Measurements from ENCODE around the gene UGT1A7.

The UGT1A7 gene

DNA sequence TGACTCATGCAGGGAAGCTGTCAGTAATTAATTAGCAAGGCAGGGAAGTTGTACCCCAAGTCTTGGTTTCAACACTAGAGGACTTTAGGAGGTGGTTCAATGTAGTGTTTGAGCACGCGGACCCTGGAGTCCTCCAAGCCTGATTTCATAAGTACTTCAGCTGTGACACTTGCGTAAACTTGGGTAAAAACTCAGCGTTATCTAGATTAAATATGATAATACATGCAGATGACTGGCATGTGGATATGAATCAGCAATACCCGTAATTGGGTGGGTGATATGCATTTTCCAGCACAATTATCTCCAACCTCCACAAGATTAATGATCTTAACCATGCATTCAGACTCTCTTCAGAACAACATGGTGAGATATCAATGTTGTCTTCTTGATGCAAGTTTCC lies 5.2 kb downstream of the UGT1A7 start:
- Histone ChIP-seq H3K4me2 (ENCODE audit: low read depth, low read length, poor library complexity, severe bottlenecking) (no peak overlapping the region), H3F3A (ENCODE audit: low read depth) (no peaks in the 10 kb centered on the region), H2AFZ (ENCODE audit: low read length) (no peak overlapping the region), H3K4me3 (ENCODE audit: low read length, poor library complexity, severe bottlenecking) (no peak overlapping the region), H3K79me2 (ENCODE audit: insufficient read depth, low read length) (no peaks in the 10 kb centered on the region), H3K36me3 (ENCODE audit: insufficient read depth, low read length) (no peaks in the 10 kb centered on the region), H3K9me3 (ENCODE audit: insufficient read depth, low read depth, low read length) (no peaks in the 10 kb centered on the region), H4K20me1 (ENCODE audit: insufficient read depth, low read length, poor library complexity, severe bottlenecking) (no peaks in the 10 kb centered on the region), H3K9ac (ENCODE audit: low read depth, low read length, poor library complexity, severe bottlenecking) (no peak overlapping the region), H3K4me1 (ENCODE audit: insufficient read depth, low read length, poor library complexity, severe bottlenecking) (no peaks in the 10 kb centered on the region), H3K27me3 (ENCODE audit: insufficient read depth, low read length, poor library complexity, severe bottlenecking) (no peaks in the 10 kb centered on the region), H3K9me2 (replicated peaks; ENCODE audit: low read depth, low read length) (no peaks in the 10 kb centered on the region)
- TF ChIP-seq, protein P1, sequence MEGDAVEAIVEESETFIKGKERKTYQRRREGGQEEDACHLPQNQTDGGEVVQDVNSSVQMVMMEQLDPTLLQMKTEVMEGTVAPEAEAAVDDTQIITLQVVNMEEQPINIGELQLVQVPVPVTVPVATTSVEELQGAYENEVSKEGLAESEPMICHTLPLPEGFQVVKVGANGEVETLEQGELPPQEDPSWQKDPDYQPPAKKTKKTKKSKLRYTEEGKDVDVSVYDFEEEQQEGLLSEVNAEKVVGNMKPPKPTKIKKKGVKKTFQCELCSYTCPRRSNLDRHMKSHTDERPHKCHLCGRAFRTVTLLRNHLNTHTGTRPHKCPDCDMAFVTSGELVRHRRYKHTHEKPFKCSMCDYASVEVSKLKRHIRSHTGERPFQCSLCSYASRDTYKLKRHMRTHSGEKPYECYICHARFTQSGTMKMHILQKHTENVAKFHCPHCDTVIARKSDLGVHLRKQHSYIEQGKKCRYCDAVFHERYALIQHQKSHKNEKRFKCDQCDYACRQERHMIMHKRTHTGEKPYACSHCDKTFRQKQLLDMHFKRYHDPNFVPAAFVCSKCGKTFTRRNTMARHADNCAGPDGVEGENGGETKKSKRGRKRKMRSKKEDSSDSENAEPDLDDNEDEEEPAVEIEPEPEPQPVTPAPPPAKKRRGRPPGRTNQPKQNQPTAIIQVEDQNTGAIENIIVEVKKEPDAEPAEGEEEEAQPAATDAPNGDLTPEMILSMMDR (conservative IDR thresholded peaks at IDR 0.05; ENCODE audit: low read length) = no peak
- no peak for TF ChIP-seq EZH2phosphoT487 (IDR thresholded peaks at IDR 0.05; ENCODE audit: borderline replicate concordance)

DNA sequence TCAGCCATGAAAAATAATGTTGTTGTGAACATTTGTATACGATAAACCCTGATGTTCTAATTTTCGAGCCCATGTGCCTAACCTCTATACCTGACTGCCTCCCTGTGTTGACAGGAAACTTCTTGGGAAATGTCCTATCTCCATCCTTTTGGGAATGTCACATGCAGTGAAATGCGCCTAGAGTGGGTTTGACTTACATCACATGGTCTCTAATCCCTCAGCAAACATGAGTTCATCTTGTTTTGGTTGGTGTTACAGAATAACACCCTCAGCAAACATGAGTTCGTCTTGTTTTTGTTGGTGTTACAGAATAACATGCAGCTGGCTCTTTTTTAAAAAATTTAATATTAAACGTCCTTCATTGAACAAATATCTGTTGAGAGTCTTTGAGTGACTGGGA lies 6.6 kb downstream of the UGT1A7 start:
- Histone ChIP-seq H3F3A (ENCODE audit: low read depth) (no peaks in the 10 kb centered on the region), H3K36me3 (ENCODE audit: insufficient read depth, low read length) (no peaks in the 10 kb centered on the region), H4K20me1 (ENCODE audit: insufficient read depth, low read length, poor library complexity, severe bottlenecking) (no peaks in the 10 kb centered on the region), H3K4me3 (ENCODE audit: low read length, poor library complexity, severe bottlenecking) (no peak overlapping the region), H3K9ac (ENCODE audit: low read depth, low read length, poor library complexity, severe bottlenecking) (no peak overlapping the region), H3K27me3 (ENCODE audit: insufficient read depth, low read length, poor library complexity, severe bottlenecking) (no peaks in the 10 kb centered on the region), H3K9me3 (ENCODE audit: insufficient read depth, low read depth, low read length) (no peaks in the 10 kb centered on the region), H2AFZ (ENCODE audit: low read length) (no peak overlapping the region), H3K9me2 (replicated peaks; ENCODE audit: low read depth, low read length) (no peaks in the 10 kb centered on the region), H3K79me2 (ENCODE audit: insufficient read depth, low read length) (no peaks in the 10 kb centered on the region), H3K4me1 (ENCODE audit: insufficient read depth, low read length, poor library complexity, severe bottlenecking) (no peaks in the 10 kb centered on the region), H3K4me2 (ENCODE audit: low read depth, low read length, poor library complexity, severe bottlenecking) (no peak overlapping the region)
- TF ChIP-seq, protein P1 (conservative IDR thresholded peaks at IDR 0.05; ENCODE audit: low read length) = no peak
- no peak for TF ChIP-seq EZH2phosphoT487 (IDR thresholded peaks at IDR 0.05; ENCODE audit: borderline replicate concordance)

- Histone ChIP-seq H4K20me1 (ENCODE audit: insufficient read depth, low read length, poor library complexity, severe bottlenecking) (no peaks in the 10 kb centered on the region), H3K4me3 (ENCODE audit: low read length, poor library complexity, severe bottlenecking) (no peak overlapping the region), H3K79me2 (ENCODE audit: insufficient read depth, low read length) (no peaks in the 10 kb centered on the region), H3K9me3 (ENCODE audit: insufficient read depth, low read depth, low read length) (no peaks in the 10 kb centered on the region), H3F3A (ENCODE audit: low read depth) (no peaks in the 10 kb centered on the region), H3K4me1 (ENCODE audit: insufficient read depth, low read length, poor library complexity, severe bottlenecking) (no peaks in the 10 kb centered on the region), H3K36me3 (ENCODE audit: insufficient read depth, low read length) (no peaks in the 10 kb centered on the region), H3K4me2 (ENCODE audit: low read depth, low read length, poor library complexity, severe bottlenecking) (no peak overlapping the region), H3K9ac (ENCODE audit: low read depth, low read length, poor library complexity, severe bottlenecking) (no peak overlapping the region), H3K27me3 (ENCODE audit: insufficient read depth, low read length, poor library complexity, severe bottlenecking) (no peaks in the 10 kb centered on the region), H3K9me2 (replicated peaks; ENCODE audit: low read depth, low read length) (no peaks in the 10 kb centered on the region), H2AFZ (ENCODE audit: low read length) (no peak overlapping the region)
- TF ChIP-seq, protein P1 (conservative IDR thresholded peaks at IDR 0.05; ENCODE audit: low read length) = no peak
- no peak for TF ChIP-seq EZH2phosphoT487 (IDR thresholded peaks at IDR 0.05; ENCODE audit: borderline replicate concordance)
Measured at GRCh38 chr2:233689031-233689430, 7.3 kb downstream of the UGT1A7 start.

All from Loucy (cell line).